Osteocyte (in vitro differentiated cells): ENCODE measurements around the gene REEP2. TPM values are rescaled to one million over a fixed set of nuclear protein-coding genes. Genes with fewer than 3 reads are reported as not detected.

Experiments
- DNase-seq: peaks from one replicate; pipeline ENCODE4 v3.0.0; 2021; ENCODE audit warnings: mixed read lengths; ENCODE audit not compliant: unreplicated experiment; ENCODE audit errors: extremely low spot score
- H3K27ac Mint-ChIP-seq: one replicate; pipeline ENCODE4 v1.8.0; 2021; ENCODE audit warnings: mild to moderate bottlenecking, mixed read lengths; ENCODE audit not compliant: unreplicated experiment
- H3K27me3 Mint-ChIP-seq: one replicate; pipeline ENCODE4 v1.8.0; 2021; ENCODE audit warnings: mixed read lengths; ENCODE audit not compliant: unreplicated experiment
- H3K36me3 Mint-ChIP-seq: one replicate; pipeline ENCODE4 v1.8.0; 2021; ENCODE audit warnings: mixed read lengths; ENCODE audit not compliant: unreplicated experiment
- H3K4me1 Mint-ChIP-seq: one replicate; pipeline ENCODE4 v1.8.0; 2021; ENCODE audit warnings: mixed read lengths; ENCODE audit not compliant: unreplicated experiment
- H3K4me3 Mint-ChIP-seq: one replicate; pipeline ENCODE4 v1.8.0; 2021; ENCODE audit warnings: mild to moderate bottlenecking, moderate library complexity, mixed read lengths; ENCODE audit not compliant: unreplicated experiment
- H3K9me3 Mint-ChIP-seq: one replicate; pipeline ENCODE4 v1.8.0; 2021; ENCODE audit warnings: mixed read lengths; ENCODE audit not compliant: unreplicated experiment
- CTCF ChIP-seq: fragments of 200-600 bp; sonication (generic); IDR thresholded peaks from 2 replicates; pipeline ENCODE4 v1.5.0; 2021; ENCODE audit warnings: antibody characterized with exemption, mild to moderate bottlenecking, moderate library complexity
- total RNA-seq: library from RNA; stranded (reverse); gene quantifications from 2 replicates; pipeline ENCODE4 v1.2.1, GENCODE V29; 2021

Gene REEP2
- total RNA-seq, 1 donor from 2014 or later: 18.3 TPM

- DNase-seq: peak; percentile 99
- peak overlapping the region; percentile 92 for H3K27ac Mint-ChIP-seq
- H3K9me3 Mint-ChIP-seq: no peaks in the 10 kb centered on the region
- H3K4me1 Mint-ChIP-seq: peaks cover 33% of the 10 kb centered on the region
- TF ChIP-seq CTCF: peak; percentile 45
- no peaks in the 10 kb centered on the region for H3K27me3 Mint-ChIP-seq
- peaks cover 25% of the 10 kb centered on the region for H3K36me3 Mint-ChIP-seq
- peak overlapping the region; percentile 83 for H3K4me3 Mint-ChIP-seq
These were observed 25.8 kb downstream of the REEP2 start for GRCh38 chr5:138464388-138465260.

GRCh38 chr5:138465261-138466124 is 26.6 kb downstream of the REEP2 start, which contains the start of gene EGR1:
TSS of gene EGR1 (plus strand) at chr5:138465479. CDS start at chr5:138465762, 283 bp downstream.
- peak; percentile 99 for DNase-seq
- Mint-ChIP-seq H3K36me3 (peaks cover 25% of the 10 kb centered on the region), H3K4me1 (peaks cover 33% of the 10 kb centered on the region), H3K27me3 (no peaks in the 10 kb centered on the region), H3K4me3 (peak within 1 kb of the TSS; percentile 83), H3K27ac (peak within 1 kb of the TSS; percentile 92), H3K9me3 (no peaks in the 10 kb centered on the region)
- TF ChIP-seq CTCF: no peak

- Mint-ChIP-seq H3K27ac (peak overlapping the region; percentile 56), H3K36me3 (peaks cover 25% of the 10 kb centered on the region), H3K4me1 (peaks cover 32% of the 10 kb centered on the region), H3K9me3 (no peaks in the 10 kb centered on the region), H3K4me3 (peak overlapping the region; percentile 83), H3K27me3 (no peaks in the 10 kb centered on the region)
- no peak for DNase-seq
- TF ChIP-seq CTCF: no peak
These were observed 27.5 kb downstream of the REEP2 start for GRCh38 chr5:138466125-138466899.

GRCh38 chr5:138466900-138467710 is 28.2 kb downstream of the REEP2 start:
- Mint-ChIP-seq H3K27ac (peak overlapping the region; percentile 79), H3K4me1 (peaks cover 30% of the 10 kb centered on the region), H3K9me3 (no peaks in the 10 kb centered on the region), H3K4me3 (peak overlapping the region; percentile 83), H3K36me3 (peaks cover 25% of the 10 kb centered on the region), H3K27me3 (no peaks in the 10 kb centered on the region)
- no peak for TF ChIP-seq CTCF
- DNase-seq: no peak
